Caki2 (cell line): Measurements from ENCODE around the gene NANS. TPM values are rescaled to one million over a fixed set of nuclear protein-coding genes. Genes with fewer than 3 reads are reported as not detected.
A peak's percentile ranks its signal among the peaks of the same experiment; 100 is the strongest.

Experiments
- DNase-seq: peaks from one replicate; pipeline ENCODE4 v3.0.0-alpha.2; 2015; ENCODE audit warnings: low read depth
- in situ Hi-C: cut with HindIII; loops from 2 replicates; pipeline ENCODE4 v1.10.0; 2016; ENCODE audit warnings: low sequenced_read_pairs, low pct_unique_long_range_greater_than_20kb, mixed read lengths
- total RNA-seq: library from RNA; depleted of rRNA; stranded (reverse); fragments of >200 nt; shearing (Covaris generic); gene quantifications from 2 replicates; pipeline ENCODE4 v1.2.3, GENCODE V29; 2014; ENCODE audit warnings: low replicate concordance

The NANS gene
- total RNA-seq, 1 experiment from 2014 or later, result 60.8 TPM

GRCh38 chr9:98034593-98035546, 21.7 kb upstream of the NANS start:
- in situ Hi-C loops, result no loop called here
- DNase-seq, result peak; percentile 46

- DNase-seq, result no peak
- in situ Hi-C loops, result no loop called here
Measured at GRCh38 chr9:98037357-98037756, 19.2 kb upstream of the NANS start.

GRCh38 chr9:98038958-98039357, 17.6 kb upstream of the NANS start:
- DNase-seq, result no peak
- in situ Hi-C loops, result no loop called here

GRCh38 chr9:98039607-98040017, 16.9 kb upstream of the NANS start:
- no peak for DNase-seq
- in situ Hi-C loops, result no loop called here

- no peak for DNase-seq
- in situ Hi-C loops, result no loop called here
Measured at GRCh38 chr9:98040212-98040611, 16.3 kb upstream of the NANS start.

GRCh38 chr9:98043915-98044314, 12.6 kb upstream of the NANS start:
- in situ Hi-C loops, result no loop called here
- no peak for DNase-seq

- DNase-seq, result no peak
- in situ Hi-C loops, result no loop called here
Measured at GRCh38 chr9:98045234-98046179, 11.0 kb upstream of the NANS start.

- no peak for DNase-seq
- in situ Hi-C loops, result no loop called here
Measured at GRCh38 chr9:98046180-98046543, 10.4 kb upstream of the NANS start.

- in situ Hi-C loops, result no loop called here
- no peak for DNase-seq
Measured at GRCh38 chr9:98047002-98047401, 9.5 kb upstream of the NANS start.

- in situ Hi-C loops, result no loop called here
- DNase-seq, result no peak
Measured at GRCh38 chr9:98049288-98050072, 7.1 kb upstream of the NANS start.

- in situ Hi-C loops, result no loop called here
- DNase-seq, result no peak
Measured at GRCh38 chr9:98050351-98050750, 6.2 kb upstream of the NANS start.

GRCh38 chr9:98054376-98054951, 2.1 kb upstream of the NANS start:
- in situ Hi-C loops, result no loop called here

GRCh38 chr9:98057138-98057799, 737 bp downstream of the NANS start:
- in situ Hi-C loops, result no loop called here
- peak; percentile 27 for DNase-seq

More at GRCh38 chr9:98054376-98054951, 2.1 kb upstream of the NANS start:
- no peak for DNase-seq

GRCh38 chr9:98062161-98062560, 5.6 kb downstream of the NANS start:
- in situ Hi-C loops, result no loop called here
- no peak for DNase-seq

- in situ Hi-C loops, result no loop called here
- DNase-seq, result peak; percentile 46
Measured at GRCh38 chr9:98064623-98065392, 8.3 kb downstream of the NANS start.

- no peak for DNase-seq
- in situ Hi-C loops, result no loop called here
Measured at GRCh38 chr9:98066235-98066634, 9.7 kb downstream of the NANS start.

GRCh38 chr9:98067184-98067583, 10.7 kb downstream of the NANS start:
- DNase-seq, result no peak
- in situ Hi-C loops, result no loop called here
